Left kidney (tissue), 8 donors: ENCODE data around the gene PLEKHG1. TPM values are rescaled to one million over a fixed set of nuclear protein-coding genes. Genes with fewer than 3 reads are reported as not detected.
A peak's percentile ranks its signal among the peaks of the same experiment; 100 is the strongest.

Experiments used
- DNase-seq: peaks from one replicate; pipeline ENCODE4 v3.0.0-alpha.2; 2013
- long read RNA-seq, 8 donors: transcript quantifications; one replicate each; lab custom pipeline, GENCODE V29; 2026
- polyA plus RNA-seq: library from polyadenylated mRNA; unstranded; fragments of 120-200 nt; gene quantifications from one replicate; pipeline ENCODE4 v1.2.1, GENCODE V29; 2013; ENCODE audit not compliant: insufficient read length

PLEKHG1 gene
- 40.4 TPM for polyA plus RNA-seq
- long read RNA-seq, donor 1, partial matches to known transcripts, result 9 of 11 reads
- long read RNA-seq, donor 1, other reads (novel, unspliced or antisense), result 0 of 11 reads
- long read RNA-seq, donor 2, partial matches to known transcripts, result 5 of 5 reads
- long read RNA-seq, donor 2, other reads (novel, unspliced or antisense), result 0 of 5 reads
- long read RNA-seq, donor 3, partial matches to known transcripts, result 7 of 8 reads
- long read RNA-seq, donor 3, other reads (novel, unspliced or antisense), result 0 of 8 reads
- long read RNA-seq, donor 4, result 0 reads
- long read RNA-seq, donor 5, partial matches to known transcripts, result 11 of 11 reads
- long read RNA-seq, donor 5, other reads (novel, unspliced or antisense), result 0 of 11 reads
- long read RNA-seq, donor 6, partial matches to known transcripts, result 11 of 11 reads
- long read RNA-seq, donor 6, other reads (novel, unspliced or antisense), result 0 of 11 reads
- long read RNA-seq, donor 7, partial matches to known transcripts, result 9 of 9 reads
- long read RNA-seq, donor 7, other reads (novel, unspliced or antisense), result 0 of 9 reads
- long read RNA-seq, donor 8, result 0 reads

DNA sequence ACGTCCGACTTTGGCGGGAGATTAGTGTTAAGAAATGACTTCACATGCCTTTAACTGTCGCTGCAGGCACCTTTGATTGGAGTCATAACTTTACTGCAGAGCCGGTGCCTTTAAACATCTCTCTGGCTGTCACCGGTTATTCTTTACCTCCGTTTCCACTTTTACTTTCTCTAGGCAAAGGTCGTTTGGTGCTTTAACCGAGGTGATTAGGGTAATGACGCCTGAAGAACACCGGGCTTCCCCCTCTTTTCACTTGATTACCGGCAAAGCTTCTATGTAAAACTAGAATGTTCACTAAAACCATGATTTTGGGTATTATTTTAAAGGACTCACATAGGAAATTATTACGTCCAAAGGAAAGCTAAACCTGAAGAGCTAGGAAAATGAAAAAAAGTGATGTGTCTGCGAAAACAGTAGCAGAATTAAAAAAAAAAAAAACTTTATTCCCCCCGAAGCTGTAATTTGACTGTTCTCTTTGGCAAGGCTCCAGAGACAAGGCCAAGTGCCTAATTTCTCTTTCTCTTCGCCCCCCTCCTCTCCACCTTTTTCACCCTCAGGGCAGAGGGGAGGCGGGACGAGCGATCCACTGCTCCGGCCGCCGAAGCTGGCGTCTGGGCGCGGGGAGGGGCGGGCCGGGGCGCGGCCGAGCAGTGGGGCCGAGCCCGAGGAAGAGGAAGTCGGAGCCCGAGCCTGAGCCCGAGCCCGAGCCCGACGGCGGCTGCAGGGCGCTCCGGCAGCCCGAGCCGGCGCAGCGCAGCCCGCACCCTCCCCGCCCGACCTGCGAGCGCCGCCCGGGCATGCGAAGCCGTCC lies at the start of gene PLEKHG1:
PLEKHG1 (plus strand) TSS at position 687 of the 811 bp plus-strand sequence. CDS start 133,797 bp downstream, outside the sequence.
- DNase-seq, result peak; percentile 77

GRCh38 chr6:150550244-150550643 lies 49.4 kb upstream of the PLEKHG1 start:
- DNase-seq, result no peak

GRCh38 chr6:150557043-150557599 lies 42.6 kb upstream of the PLEKHG1 start:
- no peak for DNase-seq

DNA sequence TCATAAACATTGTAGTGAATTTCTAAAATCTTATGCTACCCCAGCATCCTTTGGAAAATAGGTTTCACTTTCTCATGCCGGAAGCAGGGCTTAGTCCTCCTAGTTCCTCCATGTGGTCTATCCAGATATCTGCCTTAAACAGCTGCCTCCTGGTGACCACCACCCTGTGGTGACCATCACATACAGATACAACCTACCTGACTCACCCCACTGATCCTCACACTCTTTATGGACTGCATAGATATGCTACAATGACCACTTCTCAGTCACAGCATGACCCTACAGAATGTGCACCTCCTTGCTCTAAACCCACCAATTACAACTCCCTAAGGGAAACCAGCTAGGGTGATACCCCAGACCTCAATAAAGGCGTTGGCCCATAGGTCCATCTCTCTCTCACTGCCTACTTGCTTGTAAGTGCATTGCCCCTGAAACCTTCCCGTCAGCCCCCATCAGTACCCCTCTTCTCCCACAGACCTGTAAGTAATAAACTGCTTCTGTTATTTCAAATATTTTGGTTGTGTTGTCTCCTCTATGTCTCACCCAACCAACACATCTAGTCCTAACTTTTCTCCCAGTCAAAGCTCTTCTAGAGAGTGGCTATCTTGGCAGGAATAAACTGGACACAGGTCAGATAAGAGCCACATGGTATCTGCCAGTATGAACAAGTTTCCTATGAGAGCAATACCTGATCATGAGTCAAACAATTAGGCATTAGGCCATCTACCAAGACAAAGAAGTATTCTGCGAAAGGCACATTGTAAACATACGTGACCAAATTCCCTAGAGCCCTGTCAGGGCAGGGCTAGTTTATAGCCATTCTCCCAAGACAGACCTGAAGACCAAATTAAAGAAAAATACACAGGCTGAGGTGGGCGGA lies 39.4 kb upstream of the PLEKHG1 start:
- no peak for DNase-seq

DNA sequence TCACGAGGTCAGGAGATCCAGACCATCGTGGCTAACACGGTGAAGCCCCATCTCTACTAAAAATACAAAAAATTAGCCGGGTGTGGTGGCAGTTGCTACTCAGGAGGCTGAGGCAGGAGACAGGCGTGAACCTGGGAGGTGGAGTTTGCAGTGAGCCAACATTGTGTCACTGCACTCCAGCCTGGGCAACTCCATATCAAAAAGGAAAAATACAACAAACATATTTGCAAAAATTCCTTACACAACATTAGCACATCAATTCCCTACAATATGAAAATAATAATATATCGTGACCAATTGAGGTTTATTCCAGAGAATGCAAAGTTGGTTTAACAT lies 38.8 kb upstream of the PLEKHG1 start:
- DNase-seq, result no peak

GRCh38 chr6:150565945-150566344 lies 33.7 kb upstream of the PLEKHG1 start:
- no peak for DNase-seq

GRCh38 chr6:150566486-150566885 lies 33.2 kb upstream of the PLEKHG1 start:
- no peak for DNase-seq

- no peak for DNase-seq
Observed at GRCh38 chr6:150567380-150567779, 32.3 kb upstream of the PLEKHG1 start.

GRCh38 chr6:150567823-150568383 lies 31.8 kb upstream of the PLEKHG1 start:
- no peak for DNase-seq

DNA sequence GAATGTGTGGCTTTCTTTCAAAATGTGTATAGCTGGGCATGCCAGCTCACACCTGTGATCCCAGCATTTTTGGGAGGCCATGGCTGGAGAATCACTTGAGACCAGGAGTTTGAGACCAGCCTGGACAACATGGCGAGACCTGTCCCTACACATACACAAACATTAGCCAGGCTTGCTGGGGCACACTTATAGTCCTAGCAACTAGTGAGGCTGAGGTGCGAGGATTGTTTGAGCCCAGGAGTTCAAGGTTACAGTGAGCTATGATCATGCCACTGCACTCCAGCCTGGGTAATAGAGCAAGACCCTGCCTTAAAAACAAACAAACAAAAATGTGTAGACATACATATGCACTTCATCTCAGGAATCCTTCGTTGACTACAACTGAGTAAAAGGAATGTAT lies 31.1 kb upstream of the PLEKHG1 start:
- DNase-seq, result no peak

GRCh38 chr6:150569161-150569560 lies 30.5 kb upstream of the PLEKHG1 start:
- no peak for DNase-seq

DNA sequence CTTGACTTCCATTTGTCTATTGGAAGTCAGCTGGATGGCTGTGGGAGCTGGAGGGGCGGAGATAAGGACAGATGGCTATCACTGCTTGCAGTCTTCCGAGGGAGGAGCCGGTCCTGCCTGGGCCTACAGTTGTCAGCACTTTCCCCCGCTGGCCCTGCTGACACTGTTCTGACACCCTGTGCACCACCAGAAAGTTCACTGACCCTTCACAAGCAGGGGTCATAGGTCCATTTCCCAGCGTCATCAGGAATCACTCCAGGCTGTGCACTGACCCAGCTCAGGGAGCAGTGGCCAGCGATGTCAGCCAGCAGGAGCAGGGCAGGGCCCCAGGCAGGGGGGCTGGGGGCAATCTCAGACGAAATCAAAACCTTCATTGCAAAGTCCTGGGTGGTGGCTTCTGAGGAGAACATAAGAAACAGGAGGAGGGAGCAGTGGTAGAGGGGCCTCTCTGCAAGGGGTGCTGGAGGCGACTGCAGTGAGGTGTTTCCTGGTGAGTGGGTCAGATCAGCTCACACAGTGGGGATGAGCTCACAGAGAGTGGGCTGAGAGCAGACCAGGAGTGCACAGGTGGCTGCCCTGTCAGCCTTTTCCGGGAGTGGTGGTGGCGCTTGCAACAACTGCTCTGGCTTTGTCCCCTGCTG lies 26.5 kb upstream of the PLEKHG1 start:
- DNase-seq, result no peak

DNA sequence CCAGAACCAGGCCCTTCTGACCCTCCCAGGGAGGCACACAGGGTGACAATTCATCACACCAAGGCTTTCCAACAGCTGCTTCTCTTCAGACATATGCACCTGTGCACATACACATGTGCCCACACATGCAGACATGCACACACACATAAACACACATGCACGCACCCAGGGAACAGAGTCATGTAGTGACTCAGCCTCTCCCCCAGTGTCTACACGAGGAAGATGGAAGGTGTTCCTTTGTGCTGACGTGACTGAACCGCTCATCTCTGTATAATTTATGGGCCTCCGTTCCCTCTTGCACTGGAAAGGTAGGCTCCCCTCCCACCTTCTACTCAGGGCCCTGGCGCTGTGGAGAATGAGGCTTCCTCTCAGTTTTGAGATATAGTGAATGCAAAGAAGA lies 23.8 kb upstream of the PLEKHG1 start:
- DNase-seq, result no peak

- DNase-seq, result no peak
Observed at GRCh38 chr6:150576651-150577226, 22.9 kb upstream of the PLEKHG1 start.

DNA sequence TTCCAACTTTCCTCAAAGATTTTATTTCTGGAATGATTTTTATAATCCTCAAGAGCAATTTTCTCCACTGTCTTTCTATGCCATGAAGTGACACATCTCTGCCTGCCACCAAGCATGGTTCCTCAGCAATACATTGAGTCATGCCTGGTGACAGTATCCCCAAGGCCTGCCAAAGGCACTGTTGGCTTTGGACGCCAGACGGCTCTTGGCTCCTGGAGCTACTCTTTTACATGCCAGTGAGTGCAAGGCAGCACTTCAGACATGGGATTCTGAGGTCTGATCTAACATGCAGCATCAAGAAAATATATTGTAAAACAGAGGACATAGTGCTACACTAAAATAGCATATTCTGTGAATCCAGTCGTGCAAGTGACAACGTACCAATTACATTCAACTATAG lies 20.1 kb upstream of the PLEKHG1 start:
- no peak for DNase-seq

DNA sequence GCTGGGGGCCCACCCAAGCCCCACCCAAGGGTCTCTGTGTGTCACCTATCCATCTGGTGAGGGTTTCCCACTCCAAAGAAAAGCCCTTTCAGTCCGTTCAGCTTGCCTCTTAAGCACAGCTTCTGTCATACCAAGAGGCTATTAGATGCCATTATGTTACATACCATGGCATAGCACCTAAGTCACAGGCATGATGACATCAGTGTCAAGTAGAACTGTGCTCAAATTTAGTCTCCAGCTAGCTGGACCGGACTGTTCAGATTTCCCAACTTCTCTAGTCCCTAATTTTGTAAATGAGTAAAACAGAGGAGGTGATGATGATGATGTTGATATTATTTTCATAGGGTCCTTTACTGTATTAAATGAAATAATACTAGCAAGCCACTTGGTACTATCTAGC lies 19.2 kb upstream of the PLEKHG1 start:
- no peak for DNase-seq

GRCh38 chr6:150584065-150584464 lies 15.6 kb upstream of the PLEKHG1 start:
- DNase-seq, result no peak

DNA sequence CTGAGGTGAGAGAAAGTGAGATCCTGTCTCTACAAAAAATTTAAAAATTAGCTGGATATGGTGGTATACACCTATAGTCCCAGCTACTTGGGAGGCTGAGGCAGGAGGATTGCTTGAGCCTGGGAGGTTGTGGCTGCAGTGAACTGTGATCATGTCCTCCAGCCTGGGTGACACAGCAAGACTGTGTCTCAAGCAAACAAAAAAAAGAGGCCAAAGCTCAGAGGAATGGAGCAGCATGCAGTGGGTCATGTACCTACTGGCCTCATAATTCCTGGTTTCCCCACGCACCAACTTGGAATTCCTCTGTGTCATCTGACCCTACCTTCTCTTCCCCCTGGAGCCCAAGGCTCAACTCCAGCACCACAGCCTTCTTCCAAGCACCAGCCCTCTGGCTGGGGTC lies 15.1 kb upstream of the PLEKHG1 start:
- DNase-seq, result no peak

DNA sequence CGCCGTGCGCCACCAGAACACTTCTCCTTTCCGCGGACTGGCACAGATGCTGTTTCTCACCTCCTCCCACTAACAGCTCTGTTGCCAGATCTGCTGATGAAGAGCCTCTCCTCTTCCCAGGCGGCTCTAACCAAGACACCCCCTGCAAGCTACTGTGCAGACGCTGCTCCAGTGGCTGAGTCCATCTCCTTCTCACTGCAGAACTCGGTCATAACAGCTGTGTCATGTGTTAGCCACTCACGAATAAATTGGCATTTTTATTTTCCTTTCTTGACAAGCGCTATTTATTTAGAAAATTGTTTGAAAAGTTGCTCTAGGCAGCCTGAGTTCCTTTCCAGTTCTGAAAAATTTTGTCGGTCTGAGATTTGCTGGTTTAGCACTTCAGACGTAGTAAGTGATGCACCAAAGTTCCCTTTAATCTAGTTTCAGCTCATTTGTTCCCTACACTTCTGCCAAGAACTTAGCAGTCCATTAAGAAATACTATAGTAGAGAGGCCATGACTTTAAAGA lies 12.8 kb upstream of the PLEKHG1 start:
- DNase-seq, result no peak

DNA sequence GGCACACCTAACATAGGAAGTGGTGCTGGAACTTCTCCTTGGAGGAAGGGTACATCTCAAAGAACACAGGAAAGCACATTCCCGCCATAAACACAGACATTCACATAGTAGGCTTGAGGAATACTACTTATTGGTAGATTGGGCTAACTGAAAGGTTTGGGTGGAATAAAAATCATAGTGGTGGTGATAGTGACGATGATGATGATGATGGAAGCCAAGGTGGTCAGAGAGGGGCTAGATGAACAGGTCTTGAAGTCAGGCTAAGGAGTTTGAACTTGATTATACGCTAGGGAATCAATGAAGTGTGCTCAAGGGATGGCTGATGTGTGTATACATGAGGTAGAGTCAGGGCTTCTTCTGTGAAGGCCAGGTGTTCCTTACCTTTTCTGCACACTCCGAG lies 12.0 kb upstream of the PLEKHG1 start:
- DNase-seq, result no peak
